GM12878 (cell line): Measurements from ENCODE around the gene SNRPF. TPM values are rescaled to one million over a fixed set of nuclear protein-coding genes. Genes with fewer than 3 reads are reported as not detected.

Experiments
- CREM ChIP-seq: IDR thresholded peaks from 2 replicates; pipeline ENCODE4 v1.6.1; 2014; ENCODE audit warnings: antibody characterized with exemption, low read depth
- CTCF ChIP-seq, 3 experiments: IDR thresholded peaks in 2 of 3; conservative IDR thresholded peaks in 1 of 3; 2 replicates each; pipeline ENCODE4 v1.5.1; 2011; ENCODE audit warnings: low read depth in 3 of 3, low read length in 3 of 3, mild to moderate bottlenecking in 3 of 3, control low read depth in 2 of 3, moderate library complexity in 2 of 3, inconsistent platforms in 1 of 3, mixed read lengths in 1 of 3; ENCODE audit not compliant: control insufficient read depth in 2 of 3, insufficient read depth in 1 of 3; ENCODE audit errors: extremely low read depth in 1 of 3
- GABPA ChIP-seq: IDR thresholded peaks from 2 replicates; pipeline ENCODE4 v1.6.1; 2014; ENCODE audit warnings: antibody characterized with exemption, low read depth, mild to moderate bottlenecking, inconsistent platforms
- IRF3 ChIP-seq: fragments of 450-650 bp; IDR thresholded peaks from 2 replicates; pipeline ENCODE4 v1.6.1; 2014; ENCODE audit warnings: mild to moderate bottlenecking
- KLF5 ChIP-seq: fragments of 450-650 bp; IDR thresholded peaks from 2 replicates; pipeline ENCODE4 v1.6.1; 2014; ENCODE audit warnings: mild to moderate bottlenecking; ENCODE audit not compliant: partially characterized antibody
- MEF2A ChIP-seq: IDR thresholded peaks from 2 replicates; pipeline ENCODE4 v1.6.1; 2011; ENCODE audit warnings: low read depth, mild to moderate bottlenecking, low read length, moderate library complexity; ENCODE audit not compliant: insufficient read depth
- MTA3 ChIP-seq: IDR thresholded peaks from 2 replicates; pipeline ENCODE4 v1.6.1; 2012; ENCODE audit warnings: low read length, inconsistent platforms, borderline replicate concordance
- POLR2AphosphoS5 ChIP-seq: IDR thresholded peaks from 2 replicates; pipeline ENCODE4 v1.6.1; 2011; ENCODE audit warnings: mild to moderate bottlenecking, low read length, inconsistent platforms
- POU2F2 ChIP-seq: IDR thresholded peaks from 3 replicates; pipeline ENCODE4 v1.6.1; 2011; ENCODE audit warnings: low read depth, mild to moderate bottlenecking, low read length, borderline replicate concordance
- RELB ChIP-seq: fragments of 450-650 bp; IDR thresholded peaks from 2 replicates; pipeline ENCODE4 v1.6.1; 2017; ENCODE audit warnings: low read depth, mild to moderate bottlenecking, moderate library complexity
- SIX5 ChIP-seq: IDR thresholded peaks from 2 replicates; pipeline ENCODE4 v1.6.1; 2011; ENCODE audit warnings: mild to moderate bottlenecking, low read depth, low read length, moderate library complexity; ENCODE audit not compliant: severe bottlenecking
- SMAD1 ChIP-seq: fragments of 450-650 bp; IDR thresholded peaks from 2 replicates; pipeline ENCODE4 v1.6.1; 2018; ENCODE audit warnings: mild to moderate bottlenecking, low read depth; ENCODE audit not compliant: partially characterized antibody
- SMAD5 ChIP-seq: IDR thresholded peaks from 2 replicates; pipeline ENCODE4 v1.6.1; 2016; ENCODE audit warnings: antibody characterized with exemption, low read depth
- SRF ChIP-seq, 2 experiments: IDR thresholded peaks; 2 replicates each; pipeline ENCODE4 v1.6.1; 2011; ENCODE audit warnings: low read depth in 2 of 2, low read length in 2 of 2, mild to moderate bottlenecking in 1 of 2, moderate library complexity in 1 of 2
- STAT1 ChIP-seq: fragments of 450-650 bp; conservative IDR thresholded peaks from 2 replicates; pipeline ENCODE4 v1.6.1; 2014; ENCODE audit warnings: antibody characterized with exemption, mild to moderate bottlenecking
- TBL1XR1 ChIP-seq: IDR thresholded peaks from 2 replicates; pipeline ENCODE4 v1.6.1; 2012; ENCODE audit warnings: low read depth, low read length, improper control_type of control experiment
- TCF3 ChIP-seq: IDR thresholded peaks from 2 replicates; pipeline ENCODE4 v1.6.1; 2012; ENCODE audit warnings: low read depth, mild to moderate bottlenecking, low read length, borderline replicate concordance; ENCODE audit not compliant: insufficient read depth
- TCF7 ChIP-seq: IDR thresholded peaks from 2 replicates; pipeline ENCODE4 v1.6.1; 2014; ENCODE audit warnings: antibody characterized with exemption, borderline replicate concordance
- YBX1 ChIP-seq: fragments of 450-650 bp; IDR thresholded peaks from 2 replicates; pipeline ENCODE4 v1.6.1; 2016; ENCODE audit warnings: antibody characterized with exemption
- polyA plus RNA-seq, 11 experiments: library from polyadenylated mRNA; depleted of rRNA in 4 of 11; unstranded in 6 of 11; stranded (reverse) in 5 of 11; fragments of >200 nt; fragmentation: Nextera tagmentation in 4 of 11; fragmentation: Illumina TruSeq in 1 of 11; extraction: Ambion mirVana in 4 of 11; extraction: Trizol in 1 of 11; gene quantifications; 1 replicate in 1 of 11; 2 replicates in 10 of 11; pipeline versions ENCODE4 v1.2.1 to v1.2.3, GENCODE V29; 2011 to 2016; ENCODE audit warnings: inconsistent platforms in 2 of 11, missing spikeins in 2 of 11, low read depth in 1 of 11
- total RNA-seq, 4 experiments: library from RNA; depleted of rRNA in 3 of 4; stranded (reverse); fragments of >200 nt in 3 of 4; fragmentation: Illumina TruSeq in 1 of 4; extraction: Trizol in 1 of 4; gene quantifications; 2 replicates each; pipeline versions ENCODE4 v1.2.1 to v1.2.3, GENCODE V29; 2013 to 2021
- TF ChIP-seq, protein P1 (sequence below): fragments of 450-650 bp; IDR thresholded peaks from 2 replicates; pipeline ENCODE4 v1.6.1; 2017; ENCODE audit warnings: mild to moderate bottlenecking, moderate library complexity

The SNRPF gene
- total and polyA plus RNA-seq, 10 of the 15 experiments (the other 5 are each of a cell fraction or from before 2014, with no cell fraction given), result 36.5 to 204 (median 77.9) TPM

DNA sequence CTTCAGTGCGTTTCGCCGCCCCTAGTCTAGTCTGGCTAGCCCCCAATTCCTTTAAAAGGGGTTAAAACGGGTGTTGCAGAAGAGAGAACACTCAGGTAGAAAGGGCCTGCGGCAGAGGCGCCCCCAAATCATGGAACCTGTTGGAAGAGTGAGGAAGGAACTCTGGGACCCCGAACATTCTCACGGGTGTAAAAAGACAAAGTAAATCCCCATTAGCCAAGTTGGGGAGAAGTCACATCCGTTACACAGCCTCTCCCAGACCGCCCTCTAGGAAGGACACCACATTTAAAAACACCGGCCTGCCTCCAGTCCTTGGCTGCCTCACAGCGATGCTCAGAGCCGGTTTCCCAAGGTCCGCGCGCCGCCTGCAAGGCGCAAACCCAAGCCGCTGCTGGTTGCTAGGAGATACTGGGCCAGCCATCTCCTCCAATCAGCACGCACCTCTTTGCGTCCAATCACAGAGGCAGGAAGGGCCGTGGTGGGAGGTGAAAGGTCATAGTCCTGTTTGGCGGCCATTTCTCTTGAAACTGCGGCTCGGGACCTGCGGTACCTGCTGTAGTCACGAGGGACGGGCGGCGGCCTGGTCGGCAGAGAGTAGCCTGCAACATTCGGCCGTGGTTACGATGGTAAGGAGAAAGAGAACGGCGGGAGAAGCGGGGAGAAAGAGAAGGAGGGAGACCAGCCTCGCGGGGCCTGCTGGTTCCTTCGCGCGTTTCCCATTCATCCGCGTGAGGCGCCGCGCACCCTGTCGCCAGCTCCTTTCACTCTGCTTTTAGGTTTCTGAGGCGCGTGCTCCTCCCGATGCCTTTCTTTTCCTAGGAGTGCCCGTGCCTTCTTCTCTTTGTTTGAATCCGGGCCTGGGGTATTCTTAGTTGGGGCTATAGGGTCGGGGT lies at the start of gene SNRPF (continued):
- TF ChIP-seq STAT1 (no peak), SRF (IDR thresholded peaks at IDR 0.05; ENCODE audit: low read depth in 2 of 2, low read length in 2 of 2) (0 out of 4 replicates have a peak, but pooled peaks of 1 of the 2 experiments have one; percentile 3), CTCF (IDR thresholded peaks at IDR 0.05 in 2 of 3, conservative IDR thresholded peaks at IDR 0.05 in 1 of 3; ENCODE audit: control insufficient read depth in 2 of 3, extremely low read depth in 1 of 3, insufficient read depth in 1 of 3, low read depth in 3 of 3, low read length in 3 of 3) (peak; percentile 2 to 16 (median 11); a peak in 1 of 6 replicates), MEF2A (no peak), MTA3 (no peak), GABPA (no peak), TCF7 (no peak), TCF3 (no peak), POLR2AphosphoS5 (peak; percentile 80; the same call in 1 of the 2 replicates), TBL1XR1 (peak; percentile 72), SIX5 (peak; percentile 74), KLF5 (peak; percentile 87), SMAD5 (peak; percentile 68; the same call in 1 of the 2 replicates), POU2F2 (peak; percentile 59; the same call in 2 of the 3 replicates), IRF3 (peak; percentile 84), SMAD1 (no peak), RELB (peak; percentile 85), YBX1 (no peak), CREM (0 out of 2 replicates have a peak, but pooled peaks have one; percentile 45)
- TF ChIP-seq, protein P1, sequence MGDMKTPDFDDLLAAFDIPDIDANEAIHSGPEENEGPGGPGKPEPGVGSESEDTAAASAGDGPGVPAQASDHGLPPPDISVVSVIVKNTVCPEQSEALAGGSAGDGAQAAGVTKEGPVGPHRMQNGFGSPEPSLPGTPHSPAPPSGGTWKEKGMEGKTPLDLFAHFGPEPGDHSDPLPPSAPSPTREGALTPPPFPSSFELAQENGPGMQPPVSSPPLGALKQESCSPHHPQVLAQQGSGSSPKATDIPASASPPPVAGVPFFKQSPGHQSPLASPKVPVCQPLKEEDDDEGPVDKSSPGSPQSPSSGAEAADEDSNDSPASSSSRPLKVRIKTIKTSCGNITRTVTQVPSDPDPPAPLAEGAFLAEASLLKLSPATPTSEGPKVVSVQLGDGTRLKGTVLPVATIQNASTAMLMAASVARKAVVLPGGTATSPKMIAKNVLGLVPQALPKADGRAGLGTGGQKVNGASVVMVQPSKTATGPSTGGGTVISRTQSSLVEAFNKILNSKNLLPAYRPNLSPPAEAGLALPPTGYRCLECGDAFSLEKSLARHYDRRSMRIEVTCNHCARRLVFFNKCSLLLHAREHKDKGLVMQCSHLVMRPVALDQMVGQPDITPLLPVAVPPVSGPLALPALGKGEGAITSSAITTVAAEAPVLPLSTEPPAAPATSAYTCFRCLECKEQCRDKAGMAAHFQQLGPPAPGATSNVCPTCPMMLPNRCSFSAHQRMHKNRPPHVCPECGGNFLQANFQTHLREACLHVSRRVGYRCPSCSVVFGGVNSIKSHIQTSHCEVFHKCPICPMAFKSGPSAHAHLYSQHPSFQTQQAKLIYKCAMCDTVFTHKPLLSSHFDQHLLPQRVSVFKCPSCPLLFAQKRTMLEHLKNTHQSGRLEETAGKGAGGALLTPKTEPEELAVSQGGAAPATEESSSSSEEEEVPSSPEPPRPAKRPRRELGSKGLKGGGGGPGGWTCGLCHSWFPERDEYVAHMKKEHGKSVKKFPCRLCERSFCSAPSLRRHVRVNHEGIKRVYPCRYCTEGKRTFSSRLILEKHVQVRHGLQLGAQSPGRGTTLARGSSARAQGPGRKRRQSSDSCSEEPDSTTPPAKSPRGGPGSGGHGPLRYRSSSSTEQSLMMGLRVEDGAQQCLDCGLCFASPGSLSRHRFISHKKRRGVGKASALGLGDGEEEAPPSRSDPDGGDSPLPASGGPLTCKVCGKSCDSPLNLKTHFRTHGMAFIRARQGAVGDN, result peak; percentile 47
